ENCODE data around the gene MUC5B.
A peak's percentile ranks its signal among the peaks of the same experiment; 100 is the strongest.
"Not testable (repeated sequence)": the region's sequence is repeated elsewhere in the genome, so short reads cannot be mapped to it uniquely, and the experiment has no call there.

The MUC5B gene

GRCh38 chr11:1202776-1203504 lies 19.9 kb upstream of the MUC5B start:
- peak; percentile 94 for DNase-seq (ENCODE audit: low spot score)

GRCh38 chr11:1203505-1204271 lies 19.2 kb upstream of the MUC5B start:
- DNase-seq (ENCODE audit: low spot score): peak; percentile 11

GRCh38 chr11:1204381-1205101 lies 18.3 kb upstream of the MUC5B start:
- no peak for DNase-seq (ENCODE audit: low spot score)

GRCh38 chr11:1205121-1205986 lies 17.5 kb upstream of the MUC5B start:
- DNase-seq (ENCODE audit: low spot score): peak; percentile 8

- no peak for DNase-seq (ENCODE audit: low spot score)
Observed at GRCh38 chr11:1205987-1206331, 16.9 kb upstream of the MUC5B start.

- DNase-seq (ENCODE audit: low spot score): no peak
Observed at GRCh38 chr11:1206391-1207271, 16.2 kb upstream of the MUC5B start.

GRCh38 chr11:1207401-1208143 lies 15.3 kb upstream of the MUC5B start:
- no peak for DNase-seq (ENCODE audit: low spot score)

- DNase-seq (ENCODE audit: low spot score): no peak
Observed at GRCh38 chr11:1208144-1208393, 14.8 kb upstream of the MUC5B start.

GRCh38 chr11:1208394-1209261 lies 14.2 kb upstream of the MUC5B start:
- DNase-seq (ENCODE audit: low spot score): no peak

GRCh38 chr11:1209371-1210057 lies 13.4 kb upstream of the MUC5B start:
- no peak for DNase-seq (ENCODE audit: low spot score)

- DNase-seq (ENCODE audit: low spot score): no peak
Observed at GRCh38 chr11:1211838-1212237, 11.0 kb upstream of the MUC5B start.

GRCh38 chr11:1215826-1216225 lies 7.0 kb upstream of the MUC5B start:
- not testable (repeated sequence) for DNase-seq (ENCODE audit: low spot score)

- no peak for DNase-seq (ENCODE audit: low spot score)
Observed at GRCh38 chr11:1217151-1217550, 5.7 kb upstream of the MUC5B start.

GRCh38 chr11:1218256-1218787 lies 4.5 kb upstream of the MUC5B start:
- no peak for DNase-seq (ENCODE audit: low spot score)

- DNase-seq (ENCODE audit: low spot score): no peak
Observed at GRCh38 chr11:1218788-1219445, 3.9 kb upstream of the MUC5B start.

- no peak for DNase-seq (ENCODE audit: low spot score)
Observed at GRCh38 chr11:1219446-1219833, 3.4 kb upstream of the MUC5B start.

GRCh38 chr11:1219834-1220815 lies 2.7 kb upstream of the MUC5B start:
- no peak for DNase-seq (ENCODE audit: low spot score)
